ENCODE measurements around the gene SLC4A1. TPM values are rescaled to one million over a fixed set of nuclear protein-coding genes. Genes with fewer than 3 reads are reported as not detected.

SLC4A1 gene
- polyA plus RNA-seq, 1 of the 3 experiments (the other 2 are of a cell fraction): not detected

DNA sequence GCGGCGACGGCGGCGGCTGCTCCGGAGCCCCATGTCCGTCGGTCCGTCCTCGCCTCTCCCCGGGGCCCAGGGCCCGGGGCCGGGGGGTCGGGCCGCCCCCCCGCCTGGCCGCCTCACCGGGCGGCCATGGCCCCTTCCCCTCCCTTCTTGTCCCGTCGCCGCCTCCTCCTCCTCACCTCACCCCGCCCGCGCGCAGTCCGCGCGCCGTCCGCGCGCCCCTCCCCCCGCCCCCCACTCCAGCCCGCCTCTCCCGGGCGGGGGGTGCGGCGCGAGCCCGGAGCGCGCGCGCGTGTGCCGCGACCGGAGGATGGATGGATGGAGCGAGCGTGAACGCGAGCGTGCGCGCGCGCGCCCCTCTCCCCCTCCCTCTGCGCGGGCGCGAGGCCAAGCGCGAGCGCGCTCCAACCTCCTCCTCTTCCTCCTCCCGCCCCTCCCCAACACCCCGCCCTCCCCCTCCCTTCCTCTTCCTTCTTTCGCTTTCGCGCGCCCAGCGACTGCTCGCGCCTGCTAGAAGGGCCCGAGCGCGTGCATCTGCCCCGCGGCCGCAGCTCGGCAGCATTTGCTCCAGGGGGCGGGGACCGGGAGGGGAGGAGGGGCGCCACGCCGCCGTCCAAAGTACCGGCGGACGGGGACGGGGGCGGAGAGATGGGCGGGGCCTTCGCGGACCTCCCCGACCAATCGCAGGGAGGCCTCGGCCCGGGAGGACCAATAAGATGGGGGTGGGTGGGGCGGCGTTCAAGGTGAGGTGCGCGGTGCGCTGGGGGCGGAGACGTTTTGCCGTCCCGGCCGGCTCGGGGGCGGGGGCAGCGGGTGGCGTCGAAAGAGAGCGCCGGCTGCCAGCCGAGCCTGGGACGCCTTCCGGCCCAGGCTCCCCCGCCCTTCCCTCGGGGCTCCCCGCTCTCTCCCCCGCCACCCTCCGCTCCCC is 68.1 kb downstream of the SLC4A1 start, which contains the start of gene ATXN7L3:
ATXN7L3 (minus strand) TSS at position 332 of the 925 bp plus-strand sequence. CDS start 1,814 bp downstream, outside the sequence.
- peak within 1 kb of the TSS; percentile 79 to 83 for H3K4me3 ChIP-seq (ENCODE audit: low read depth in 2 of 2, low read length in 1 of 2)
- H3F3A ChIP-seq (replicated peaks; ENCODE audit: insufficient read depth): peaks cover 10% of the 10 kb centered on the region
- no peaks in the 10 kb centered on the region for H3K27me3 ChIP-seq (ENCODE audit: insufficient read depth)
- peaks cover 39% of the 10 kb centered on the region for H3K79me2 ChIP-seq (ENCODE audit: insufficient read depth)
- TF ChIP-seq NFIC (IDR thresholded peaks at IDR 0.05; ENCODE audit: borderline replicate concordance) (no peak; the same call in 1 of the 2 replicates), MAX (IDR thresholded peaks at IDR 0.05; ENCODE audit: low read depth) (peak; percentile 48; the same call in 1 of the 2 replicates), TAF1 (IDR thresholded peaks at IDR 0.05; ENCODE audit: borderline replicate concordance, low read depth, low read length) (peak; percentile 60; the same call in 1 of the 2 replicates), MXI1 (IDR thresholded peaks at IDR 0.05; ENCODE audit: low read depth, low read length) (0 out of 2 replicates have a peak, but pooled peaks have one; percentile 34), RAD21 (IDR thresholded peaks at IDR 0.05; ENCODE audit: low read length) (no peak), POLR2AphosphoS5 (IDR thresholded peaks at IDR 0.05; ENCODE audit: low read depth, low read length) (peak; percentile 30; the same call in 1 of the 2 replicates), PBX3 (IDR thresholded peaks at IDR 0.05) (0 out of 2 replicates have a peak, but pooled peaks have one; percentile 7), CHD2 (IDR thresholded peaks at IDR 0.05; ENCODE audit: low read length, partially characterized antibody) (peak; percentile 70), NRF1 (IDR thresholded peaks at IDR 0.05; ENCODE audit: low read depth, low read length) (peak; percentile 48), CTCF (IDR thresholded peaks at IDR 0.05) (no peak), SIN3A (IDR thresholded peaks at IDR 0.05; ENCODE audit: borderline replicate concordance, low read depth, low read length) (0 out of 2 replicates have a peak, but pooled peaks have one; percentile 16), GABPA (IDR thresholded peaks at IDR 0.05; ENCODE audit: low read depth) (peak; percentile 64; the same call in 1 of the 2 replicates)
- TF ChIP-seq, protein P1, sequence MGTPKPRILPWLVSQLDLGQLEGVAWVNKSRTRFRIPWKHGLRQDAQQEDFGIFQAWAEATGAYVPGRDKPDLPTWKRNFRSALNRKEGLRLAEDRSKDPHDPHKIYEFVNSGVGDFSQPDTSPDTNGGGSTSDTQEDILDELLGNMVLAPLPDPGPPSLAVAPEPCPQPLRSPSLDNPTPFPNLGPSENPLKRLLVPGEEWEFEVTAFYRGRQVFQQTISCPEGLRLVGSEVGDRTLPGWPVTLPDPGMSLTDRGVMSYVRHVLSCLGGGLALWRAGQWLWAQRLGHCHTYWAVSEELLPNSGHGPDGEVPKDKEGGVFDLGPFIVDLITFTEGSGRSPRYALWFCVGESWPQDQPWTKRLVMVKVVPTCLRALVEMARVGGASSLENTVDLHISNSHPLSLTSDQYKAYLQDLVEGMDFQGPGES (IDR thresholded peaks at IDR 0.05; ENCODE audit: low read depth, low read length): peak; percentile 43; the same call in 1 of the 2 replicates
- TF ChIP-seq, protein P2, sequence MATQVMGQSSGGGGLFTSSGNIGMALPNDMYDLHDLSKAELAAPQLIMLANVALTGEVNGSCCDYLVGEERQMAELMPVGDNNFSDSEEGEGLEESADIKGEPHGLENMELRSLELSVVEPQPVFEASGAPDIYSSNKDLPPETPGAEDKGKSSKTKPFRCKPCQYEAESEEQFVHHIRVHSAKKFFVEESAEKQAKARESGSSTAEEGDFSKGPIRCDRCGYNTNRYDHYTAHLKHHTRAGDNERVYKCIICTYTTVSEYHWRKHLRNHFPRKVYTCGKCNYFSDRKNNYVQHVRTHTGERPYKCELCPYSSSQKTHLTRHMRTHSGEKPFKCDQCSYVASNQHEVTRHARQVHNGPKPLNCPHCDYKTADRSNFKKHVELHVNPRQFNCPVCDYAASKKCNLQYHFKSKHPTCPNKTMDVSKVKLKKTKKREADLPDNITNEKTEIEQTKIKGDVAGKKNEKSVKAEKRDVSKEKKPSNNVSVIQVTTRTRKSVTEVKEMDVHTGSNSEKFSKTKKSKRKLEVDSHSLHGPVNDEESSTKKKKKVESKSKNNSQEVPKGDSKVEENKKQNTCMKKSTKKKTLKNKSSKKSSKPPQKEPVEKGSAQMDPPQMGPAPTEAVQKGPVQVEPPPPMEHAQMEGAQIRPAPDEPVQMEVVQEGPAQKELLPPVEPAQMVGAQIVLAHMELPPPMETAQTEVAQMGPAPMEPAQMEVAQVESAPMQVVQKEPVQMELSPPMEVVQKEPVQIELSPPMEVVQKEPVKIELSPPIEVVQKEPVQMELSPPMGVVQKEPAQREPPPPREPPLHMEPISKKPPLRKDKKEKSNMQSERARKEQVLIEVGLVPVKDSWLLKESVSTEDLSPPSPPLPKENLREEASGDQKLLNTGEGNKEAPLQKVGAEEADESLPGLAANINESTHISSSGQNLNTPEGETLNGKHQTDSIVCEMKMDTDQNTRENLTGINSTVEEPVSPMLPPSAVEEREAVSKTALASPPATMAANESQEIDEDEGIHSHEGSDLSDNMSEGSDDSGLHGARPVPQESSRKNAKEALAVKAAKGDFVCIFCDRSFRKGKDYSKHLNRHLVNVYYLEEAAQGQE (IDR thresholded peaks at IDR 0.05; ENCODE audit: low read depth, low read length): no peak
- peak; percentile 99 for DNase-seq
- peak within 1 kb of the TSS; percentile 95 for H3K4me2 ChIP-seq
- H3K9ac ChIP-seq: peak within 1 kb of the TSS; percentile 96
- peaks cover 16 to 30% of the 10 kb centered on the region in 2 experiments for H3K4me1 ChIP-seq (ENCODE audit: control insufficient read depth in 1 of 2, insufficient read depth in 2 of 2, low read depth in 1 of 2, low read length in 1 of 2)
- peak within 1 kb of the TSS; percentile 85 to 96 for H3K27ac ChIP-seq (ENCODE audit: low read depth in 2 of 2, low read length in 1 of 2)
- H2AFZ ChIP-seq (ENCODE audit: low read depth): peak within 1 kb of the TSS; percentile 82
- H3K9me3 ChIP-seq: no peaks in the 10 kb centered on the region
- WGBS (ENCODE audit: low lambda C conversion rate): under 1% methylated on average over 44 of the region's 126 CpGs
- no peaks in the 10 kb centered on the region for H3K9me2 ChIP-seq
- H3K36me3 ChIP-seq (replicated peaks in 1 of 2; ENCODE audit: control insufficient read depth in 1 of 2, insufficient read depth in 2 of 2, low read length in 1 of 2): peaks cover 23 to 26% of the 10 kb centered on the region in 2 experiments
- ChIA-PET CTCF (interaction anchor here (0.5 to 6.6 kb wide), 5 partner anchors 10 to 131 kb away, joined by 3 to 61 read pairs (median 16); partner anchors contain the start of gene UBTF), POLR2A (interaction anchor here (0.9 to 1.6 kb wide), 5 partner anchors 13 to 110 kb away, joined by 3 to 7 read pairs (median 3); partner anchors contain the start of genes RUNDC3A, TMUB2 and UBTF)
- no peaks in the 10 kb centered on the region for H4K20me1 ChIP-seq (ENCODE audit: insufficient read depth)
